Activated gamma-delta T cell treated with Interleukin-2 at 50 U/mL for 16 hours (primary cell): ENCODE results near the gene TXNDC8.
"Not testable (repeated sequence)": the region's sequence is repeated elsewhere in the genome, so short reads cannot be mapped to it uniquely, and the experiment has no call there.

Source experiments
- DNase-seq: peaks from one replicate; pipeline ENCODE4 v3.0.0-alpha.2; 2020

TXNDC8 gene

DNA sequence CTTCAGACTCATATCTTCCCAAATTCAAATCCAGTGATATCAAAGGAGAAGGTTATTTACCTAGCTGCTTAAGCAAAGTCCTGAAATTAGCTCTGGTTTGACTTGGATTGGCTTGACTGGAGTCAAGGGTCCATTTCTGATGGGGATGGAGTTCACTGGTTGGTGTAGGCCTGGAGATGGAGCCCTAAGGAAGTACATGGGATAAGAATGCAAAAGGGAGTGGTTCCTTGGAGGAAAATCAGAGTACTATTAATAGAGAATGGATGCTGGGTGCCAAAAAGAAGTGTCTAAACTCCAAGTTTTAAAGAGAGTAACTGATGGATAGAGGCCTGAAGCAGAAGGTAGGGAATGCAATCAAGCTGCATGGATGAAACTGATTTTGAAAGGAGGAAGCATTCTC lies 13.8 kb downstream of the TXNDC8 start:
- no peak for DNase-seq

DNA sequence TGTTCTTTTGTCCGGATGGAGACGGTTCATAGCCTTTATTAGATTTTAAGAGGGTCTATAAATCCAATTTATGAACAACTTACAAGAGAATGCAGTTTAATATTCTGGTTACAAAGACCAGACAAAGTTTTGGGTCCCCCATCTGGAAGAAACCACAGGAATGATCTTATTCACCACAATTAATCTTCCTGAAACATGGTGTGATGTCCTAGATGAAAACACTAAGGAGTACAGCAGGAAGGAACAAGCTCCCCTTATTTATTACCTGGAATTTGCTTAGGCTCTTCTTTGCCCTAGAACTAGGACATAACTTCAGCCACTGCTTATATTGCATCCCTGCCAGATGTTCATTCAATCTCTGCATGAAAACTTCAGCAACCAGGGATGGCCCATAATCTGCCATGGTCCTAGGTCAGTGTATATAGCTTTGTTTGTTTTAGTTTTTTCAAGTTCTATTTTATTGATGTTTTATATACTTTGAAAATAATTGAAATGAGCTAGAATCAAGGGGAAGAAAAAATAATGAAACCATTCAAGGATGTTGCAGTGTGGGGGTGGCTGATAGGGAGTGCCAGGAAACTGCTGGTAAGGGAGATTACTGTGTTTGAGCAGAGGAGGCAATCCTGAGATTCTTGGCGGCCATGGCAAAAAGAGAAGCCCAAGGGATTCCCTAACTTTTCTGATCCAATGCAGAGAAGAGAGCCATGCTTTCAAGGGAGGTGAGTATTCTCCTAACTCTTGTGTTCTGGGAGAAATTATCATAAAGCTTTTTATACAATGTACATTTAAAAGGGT lies 16.8 kb downstream of the TXNDC8 start:
- no peak for DNase-seq

DNA sequence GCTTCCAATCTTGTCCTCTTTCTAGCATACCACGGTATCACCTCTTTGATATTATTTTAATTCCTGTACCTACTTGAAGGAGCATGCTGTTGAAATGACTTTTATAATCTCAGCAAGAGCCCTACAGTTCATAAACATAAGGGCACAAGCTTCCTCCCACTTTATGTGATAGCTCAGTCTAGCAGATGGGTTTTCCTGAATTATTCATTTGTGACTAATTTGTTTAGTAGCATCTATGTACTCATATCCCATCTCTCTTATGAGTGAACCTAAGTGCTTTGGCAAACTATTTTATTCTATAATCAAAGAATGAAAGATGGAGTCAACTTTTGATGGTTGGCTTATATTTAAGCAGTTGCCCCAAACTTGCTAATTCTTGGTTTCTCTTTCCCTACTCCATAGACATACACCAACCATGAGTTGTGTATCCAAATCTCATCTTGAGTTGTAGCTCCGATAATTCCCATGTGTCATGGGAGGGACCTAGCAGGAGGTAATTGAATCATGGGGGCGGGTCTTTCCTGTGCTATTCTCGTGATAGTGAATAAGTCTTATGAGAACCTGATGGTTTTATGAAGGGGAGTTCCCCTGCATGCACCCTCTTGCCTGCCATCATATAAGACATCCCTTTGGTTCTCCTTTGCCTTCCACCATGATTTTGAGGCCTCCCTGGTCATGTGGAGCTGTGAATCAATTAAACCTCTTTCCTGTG lies 17.7 kb downstream of the TXNDC8 start:
- DNase-seq, result no peak

DNA sequence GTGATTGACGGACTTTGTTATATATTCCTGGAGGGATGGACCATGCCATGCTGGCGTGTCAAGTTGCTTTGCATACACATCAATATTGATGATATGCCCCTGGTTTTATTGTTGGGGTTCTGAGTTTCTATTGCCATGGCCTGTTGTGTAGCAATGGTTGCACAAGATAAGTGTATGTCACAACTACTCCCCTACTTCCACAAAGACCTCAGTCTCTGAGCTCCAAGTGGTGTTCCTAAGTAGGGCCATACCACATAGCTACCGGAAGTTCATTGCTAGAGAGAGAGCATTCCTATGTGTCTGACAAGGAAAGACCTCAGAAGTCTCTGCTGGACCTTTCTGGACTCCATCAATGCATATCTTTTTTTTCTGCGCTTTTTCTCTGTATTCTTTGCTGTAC lies 19.8 kb downstream of the TXNDC8 start:
- no peak for DNase-seq

DNA sequence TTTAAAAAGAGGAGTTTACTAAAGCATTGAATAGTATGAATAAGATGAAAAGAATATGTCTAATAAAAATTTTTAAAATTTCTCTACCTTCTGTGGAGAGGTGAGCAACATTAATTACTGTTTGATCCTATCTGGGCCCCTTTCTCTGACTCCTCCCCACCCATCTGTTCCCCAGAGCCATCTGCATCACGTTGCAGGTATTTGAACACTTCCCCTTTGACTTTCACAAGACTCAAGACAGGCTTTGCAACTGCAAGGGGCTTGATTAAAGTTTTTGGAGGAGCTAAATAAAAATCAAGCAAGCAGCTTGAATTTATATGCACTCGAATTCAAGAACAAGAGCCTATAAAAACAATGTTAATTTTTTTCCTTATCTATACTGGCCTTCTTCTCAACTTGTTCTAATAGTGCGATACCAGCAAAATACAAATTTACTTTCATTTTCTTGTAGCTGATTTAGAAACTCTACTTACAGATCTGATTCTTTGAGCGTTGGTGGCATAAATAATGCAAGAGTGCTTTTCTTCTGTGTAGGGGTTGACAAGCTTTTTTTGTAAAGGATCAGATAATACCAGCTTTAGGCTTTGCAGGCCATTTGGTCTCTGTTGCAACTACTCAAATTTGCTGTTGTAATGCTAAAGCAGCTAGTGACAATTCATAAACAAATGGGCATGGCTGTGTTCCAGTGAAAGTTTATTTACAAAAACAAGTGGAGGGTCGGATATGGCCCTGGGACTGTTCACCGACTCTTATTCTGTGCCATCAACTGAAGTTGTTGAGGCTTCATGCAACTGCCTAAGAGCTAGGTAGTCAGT lies 21.2 kb downstream of the TXNDC8 start:
- no peak for DNase-seq

DNA sequence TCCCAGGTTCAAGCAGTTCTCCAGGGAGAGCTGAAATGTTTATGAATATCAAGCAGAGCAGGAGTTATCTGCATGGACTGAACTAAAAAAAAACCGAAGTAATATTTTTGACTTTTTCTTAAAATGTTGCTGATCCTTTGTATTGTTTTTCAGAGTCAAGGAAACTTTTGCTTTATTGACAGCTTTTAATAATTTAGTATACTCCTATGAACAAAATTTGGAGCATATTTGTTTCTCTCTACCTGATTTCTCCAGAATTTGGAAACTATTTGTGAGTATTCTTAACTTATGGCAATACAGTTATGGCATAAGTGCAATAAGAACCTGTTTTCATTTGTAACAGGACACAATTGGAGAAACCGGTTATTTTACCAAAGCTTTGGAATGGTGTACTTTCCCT lies 25.7 kb downstream of the TXNDC8 start:
- not testable (repeated sequence) for DNase-seq

DNA sequence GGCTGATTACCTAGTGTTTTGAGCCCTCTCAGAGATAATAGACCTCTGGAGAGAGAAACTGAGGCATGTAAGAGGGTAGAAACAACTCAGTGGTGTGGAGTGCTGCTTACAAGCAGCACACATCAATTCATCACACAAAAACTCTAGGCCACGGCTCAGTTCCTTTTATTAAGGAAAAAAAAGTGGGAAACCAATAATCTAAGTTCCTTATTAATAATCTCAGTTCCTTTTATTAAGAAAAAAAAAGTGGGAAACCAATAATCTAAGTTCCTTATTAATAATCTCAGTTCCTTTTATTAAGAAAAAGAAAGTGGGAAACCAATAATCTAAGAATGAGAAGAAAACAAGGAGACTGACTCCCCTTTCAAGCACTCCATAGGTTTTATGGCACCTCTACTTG lies 28.0 kb downstream of the TXNDC8 start:
- no peak for DNase-seq

DNA sequence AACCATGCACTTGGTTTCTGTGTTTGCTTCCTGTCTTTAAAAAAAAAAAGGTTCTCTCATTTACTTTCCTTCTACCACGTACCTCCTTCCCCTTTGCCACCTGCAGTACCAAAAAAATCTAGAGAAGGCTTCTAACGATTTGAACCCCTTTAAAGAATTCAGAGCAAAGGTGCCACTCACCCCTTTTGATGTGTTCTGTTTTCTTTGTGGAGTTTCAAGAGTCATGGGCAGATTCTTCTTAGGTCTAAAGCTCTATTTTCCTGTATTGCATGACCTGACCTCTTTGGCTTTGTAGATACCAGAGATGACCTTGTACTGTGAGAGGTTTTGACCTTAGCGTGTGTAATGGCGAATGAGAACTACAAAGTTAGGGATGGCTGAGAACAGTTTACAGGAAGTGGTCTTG lies 29.0 kb downstream of the TXNDC8 start:
- no peak for DNase-seq

DNA sequence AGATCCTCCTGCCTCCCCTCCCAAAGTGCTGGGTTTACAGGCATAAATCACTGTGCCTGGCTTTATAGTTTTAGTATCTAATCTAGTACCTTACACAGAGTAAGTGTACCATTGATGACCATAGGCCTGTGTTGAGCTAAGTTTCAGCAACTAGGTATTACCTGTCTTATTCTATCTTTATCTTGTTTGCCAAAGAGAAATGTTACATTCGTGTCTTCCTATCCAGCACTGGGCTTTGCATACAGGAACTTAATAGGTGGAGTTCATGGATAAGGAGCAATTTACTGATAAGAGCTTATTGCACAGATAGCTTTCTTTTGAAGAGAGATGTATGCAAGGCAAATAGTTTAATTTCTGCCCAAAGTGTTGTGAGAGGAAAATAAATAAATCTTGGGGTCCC lies 30.5 kb downstream of the TXNDC8 start:
- DNase-seq, result no peak

DNA sequence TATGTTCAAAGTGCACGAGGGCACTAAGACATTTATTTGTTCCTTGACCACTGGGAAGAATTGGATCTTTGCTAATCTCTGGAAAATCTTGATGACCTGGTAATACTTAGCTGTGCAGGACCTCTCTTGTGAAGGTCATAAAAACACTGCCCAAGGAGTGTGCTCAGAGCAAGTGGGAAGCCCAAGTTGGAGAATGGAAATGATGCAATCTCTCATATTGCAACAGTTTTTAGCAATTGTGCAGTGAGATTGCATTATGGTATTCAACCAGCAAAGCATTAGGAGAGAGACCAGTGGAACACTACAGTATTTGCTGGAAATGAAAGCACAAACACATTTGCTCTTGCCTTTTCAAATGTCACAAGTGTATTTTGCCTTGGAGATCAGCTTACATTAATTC lies 34.5 kb downstream of the TXNDC8 start:
- no peak for DNase-seq

DNA sequence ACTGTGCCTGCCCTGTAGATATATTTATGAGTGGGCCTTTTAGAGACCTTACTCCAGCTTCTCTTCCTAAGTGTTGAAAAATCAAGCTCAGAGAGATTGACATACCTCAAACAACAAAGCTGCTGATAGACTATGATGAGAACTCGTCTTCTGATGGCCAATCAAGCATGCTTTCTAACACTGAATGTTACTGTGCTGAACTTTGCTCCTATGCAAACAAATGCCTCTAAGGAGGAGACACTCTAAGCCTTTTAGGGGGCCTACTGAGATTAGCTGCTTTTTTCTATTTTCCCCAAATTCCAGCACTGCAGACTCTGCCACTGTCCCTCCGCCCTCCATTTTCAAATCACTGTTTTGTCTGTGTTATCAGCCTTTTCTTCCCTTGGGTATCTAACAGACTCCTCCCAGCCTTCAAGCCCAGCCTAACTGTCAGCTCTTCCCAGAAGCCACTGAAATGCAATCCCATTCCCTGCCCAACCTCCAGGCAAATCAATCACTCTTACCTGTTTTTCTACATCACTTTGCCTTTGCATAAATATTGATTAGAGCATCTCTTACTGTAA lies 39.5 kb downstream of the TXNDC8 start:
- no peak for DNase-seq

DNA sequence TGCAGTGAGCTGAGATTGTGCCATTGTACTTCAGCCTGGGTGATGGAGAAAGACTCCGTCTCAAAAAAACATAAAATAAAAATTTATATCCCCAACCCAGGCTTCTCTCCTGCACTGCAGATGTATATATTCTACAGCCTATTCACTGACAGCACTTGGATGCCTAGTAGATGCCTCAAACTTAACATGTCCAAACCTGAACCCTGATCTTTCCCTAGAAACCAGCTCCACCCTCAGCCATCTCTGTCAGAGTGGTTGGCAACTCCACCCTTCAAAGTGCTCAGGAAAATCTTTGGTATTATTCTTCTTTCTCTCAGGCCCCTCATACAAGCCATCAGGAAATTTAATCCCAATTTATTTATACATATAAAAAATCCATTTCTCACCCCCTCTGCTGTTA lies 44.4 kb downstream of the TXNDC8 start:
- DNase-seq, result no peak

DNA sequence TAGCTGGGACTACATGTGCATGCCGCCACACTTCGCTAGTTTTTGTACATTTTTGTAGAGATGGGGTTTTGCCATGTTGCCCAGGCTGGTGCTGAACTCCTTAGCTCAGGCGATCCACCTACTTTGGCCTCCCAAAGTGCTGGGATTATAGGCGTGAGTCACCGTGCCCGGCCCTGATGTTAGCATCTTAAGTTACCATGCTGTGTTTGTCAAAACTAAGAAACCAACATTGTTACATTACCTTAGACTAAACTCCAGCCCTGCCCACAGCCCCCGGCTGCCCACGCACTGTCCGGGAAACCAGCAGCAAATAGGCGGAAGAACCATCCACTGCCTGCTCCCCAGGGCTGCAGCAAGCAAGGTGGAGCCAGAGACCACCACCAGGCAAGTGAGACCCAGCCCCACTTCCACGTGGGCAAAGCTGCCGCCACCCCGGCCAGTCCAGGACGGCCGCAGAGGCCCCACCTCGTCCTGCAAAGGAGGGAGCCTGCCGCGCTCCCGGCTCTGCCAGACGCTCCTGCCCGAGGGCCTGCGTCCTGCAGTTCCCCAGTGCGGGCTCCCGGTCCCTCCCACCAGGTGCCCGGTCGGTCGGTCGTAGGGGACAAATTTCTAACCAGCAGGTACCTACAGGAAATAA lies 45.6 kb downstream of the TXNDC8 start:
- no peak for DNase-seq

DNA sequence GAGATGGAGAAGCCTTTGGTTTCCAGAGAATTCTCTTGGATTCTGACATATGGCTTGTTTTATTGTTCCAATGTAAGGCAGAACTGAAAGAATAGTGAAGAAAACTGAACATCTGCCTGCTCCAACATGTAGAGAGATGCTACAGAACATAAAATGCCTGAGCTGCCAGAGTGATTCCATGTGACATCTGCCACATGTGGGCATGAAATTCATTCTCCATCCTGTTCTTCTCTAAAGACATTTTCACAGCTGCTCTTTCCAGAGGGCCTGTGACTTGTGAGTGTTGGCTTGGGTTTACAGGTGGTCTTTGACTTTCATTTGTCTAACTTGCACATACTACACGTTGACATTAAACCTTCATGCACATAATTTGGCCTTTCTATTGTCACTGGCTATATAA lies 47.7 kb downstream of the TXNDC8 start:
- DNase-seq, result no peak

DNA sequence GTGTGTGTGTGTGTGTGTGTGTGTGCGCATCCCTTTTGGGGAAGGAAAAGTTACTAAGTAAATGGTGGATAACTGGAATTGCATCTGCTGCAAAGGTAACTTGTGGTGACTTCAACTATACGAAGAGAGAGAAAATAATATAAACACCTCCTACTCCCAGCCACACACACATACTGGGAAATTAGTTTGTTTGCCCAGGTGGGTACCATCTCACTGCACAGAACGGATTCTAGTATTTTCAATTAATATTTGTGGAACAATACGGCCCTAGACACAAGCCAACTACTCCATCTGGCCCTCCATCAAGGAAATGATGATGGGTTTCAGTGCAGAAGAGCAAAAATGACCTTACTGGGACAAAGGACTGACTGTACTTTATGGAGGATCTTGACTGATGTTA lies 49.2 kb downstream of the TXNDC8 start:
- DNase-seq, result no peak

DNA sequence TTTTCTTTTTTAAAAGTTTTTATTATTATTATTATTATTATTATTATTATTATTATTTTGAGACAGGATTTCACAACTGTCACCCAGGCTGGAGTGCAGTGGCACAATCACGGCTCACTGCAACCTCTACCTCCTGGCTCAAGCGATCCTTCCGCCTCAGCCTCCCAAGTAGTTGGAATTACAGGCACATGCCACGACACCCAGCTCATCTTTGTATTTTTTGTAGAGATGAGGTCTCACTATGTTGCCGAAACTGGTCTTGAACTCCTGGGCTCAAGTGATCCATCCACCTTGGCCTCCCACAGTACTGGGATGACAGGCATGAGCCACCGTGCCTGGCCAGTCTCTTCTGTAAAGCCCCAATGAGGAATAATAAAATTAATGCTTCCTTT lies 50.4 kb downstream of the TXNDC8 start:
- no peak for DNase-seq

DNA sequence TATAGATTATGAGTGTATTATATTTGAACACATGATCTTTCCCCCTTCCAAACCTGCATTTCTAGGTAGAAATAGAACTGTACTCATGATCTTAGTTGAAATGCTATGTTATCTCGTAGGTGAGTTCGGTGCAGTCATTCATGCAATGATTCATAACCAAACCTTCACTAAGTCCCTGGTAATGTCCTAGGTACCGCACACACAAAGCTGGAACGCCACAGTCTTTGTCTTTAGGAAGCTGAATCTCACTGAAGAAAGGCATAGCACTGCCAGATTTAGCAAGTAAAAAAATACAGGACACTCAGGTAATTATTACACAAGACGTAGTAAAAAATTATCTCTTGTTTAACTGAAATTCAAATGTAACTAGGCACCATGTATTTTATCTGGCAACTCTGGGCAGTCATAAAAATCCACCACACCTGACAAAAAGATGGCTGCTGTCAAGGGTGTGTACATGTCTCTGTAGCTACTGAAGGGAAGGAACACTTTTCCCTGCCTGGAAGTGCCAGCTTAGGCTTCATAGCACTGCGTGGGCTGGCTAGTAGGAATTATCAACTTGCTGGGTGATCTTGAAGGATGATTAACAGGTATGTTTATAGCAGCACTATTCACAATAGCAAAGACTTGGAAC lies 53.3 kb downstream of the TXNDC8 start:
- no peak for DNase-seq

DNA sequence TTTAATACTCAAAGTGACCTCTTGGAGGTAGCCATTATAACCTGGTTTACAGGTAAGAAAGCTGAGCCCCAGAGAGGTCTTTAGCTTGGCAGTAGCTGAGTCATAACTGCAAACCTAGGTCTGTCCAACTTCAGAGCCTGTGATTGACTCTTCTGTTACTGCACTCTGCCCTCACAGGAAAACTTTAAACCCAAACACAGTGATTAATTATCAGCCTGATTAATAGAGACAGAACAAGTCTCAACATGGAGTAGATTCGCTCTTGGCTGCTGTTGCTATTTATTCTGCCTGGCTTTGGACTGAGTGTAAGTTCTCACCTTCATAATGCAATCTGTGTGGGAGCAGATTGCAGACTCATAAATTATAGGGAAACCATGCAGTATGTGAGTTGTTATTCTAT lies 53.9 kb downstream of the TXNDC8 start:
- DNase-seq, result no peak

DNA sequence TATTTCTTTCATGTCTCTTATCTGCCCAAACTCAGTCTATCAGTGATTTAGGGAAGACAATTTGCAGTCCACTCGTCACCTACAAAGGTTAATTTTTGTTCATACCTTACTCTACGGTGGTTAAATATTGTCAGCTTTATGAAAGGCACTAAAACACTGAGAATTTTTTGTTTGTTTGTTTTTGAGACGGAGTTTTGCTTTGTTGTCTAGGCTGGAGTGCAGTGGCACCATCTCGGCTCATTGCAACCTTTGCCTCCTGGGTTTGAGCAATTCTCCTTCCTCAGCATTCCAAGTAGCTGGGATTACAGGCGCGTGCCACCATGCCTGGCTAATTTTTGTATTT lies 55.0 kb downstream of the TXNDC8 start:
- DNase-seq, result no peak

DNA sequence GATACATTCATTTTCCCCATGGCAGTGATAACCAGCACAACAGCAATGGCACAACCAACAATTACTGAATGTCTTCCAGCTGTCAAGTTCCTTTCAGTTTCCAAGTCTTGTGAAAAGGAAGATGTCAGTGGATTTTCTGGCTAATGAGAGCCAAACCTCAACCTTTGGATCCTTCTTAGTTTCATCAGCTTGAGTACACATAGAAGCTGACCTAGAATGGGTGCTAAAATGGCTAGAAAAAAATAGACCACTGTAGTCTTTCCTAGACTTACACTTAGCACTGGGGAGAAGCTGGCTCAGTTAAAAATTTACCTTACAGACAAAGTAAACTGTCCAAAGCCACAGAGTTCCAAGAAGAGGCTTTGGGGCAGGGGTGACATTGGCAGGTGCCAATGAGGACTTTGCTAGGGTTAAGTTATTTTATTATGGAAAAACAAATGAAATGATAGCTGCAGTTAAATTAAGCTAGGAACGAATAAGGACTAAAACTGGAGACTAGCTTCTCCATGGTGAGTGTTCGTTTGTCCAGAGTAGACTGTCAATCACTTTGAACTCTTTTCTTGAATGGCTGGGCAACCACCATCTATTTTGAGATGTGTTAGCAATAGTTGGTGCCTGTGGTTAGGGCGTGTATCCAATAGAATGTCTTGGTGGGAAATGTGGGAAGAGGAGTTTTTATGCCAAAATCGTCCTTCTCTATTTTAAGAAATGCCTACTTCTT lies 55.5 kb downstream of the TXNDC8 start:
- DNase-seq, result no peak

DNA sequence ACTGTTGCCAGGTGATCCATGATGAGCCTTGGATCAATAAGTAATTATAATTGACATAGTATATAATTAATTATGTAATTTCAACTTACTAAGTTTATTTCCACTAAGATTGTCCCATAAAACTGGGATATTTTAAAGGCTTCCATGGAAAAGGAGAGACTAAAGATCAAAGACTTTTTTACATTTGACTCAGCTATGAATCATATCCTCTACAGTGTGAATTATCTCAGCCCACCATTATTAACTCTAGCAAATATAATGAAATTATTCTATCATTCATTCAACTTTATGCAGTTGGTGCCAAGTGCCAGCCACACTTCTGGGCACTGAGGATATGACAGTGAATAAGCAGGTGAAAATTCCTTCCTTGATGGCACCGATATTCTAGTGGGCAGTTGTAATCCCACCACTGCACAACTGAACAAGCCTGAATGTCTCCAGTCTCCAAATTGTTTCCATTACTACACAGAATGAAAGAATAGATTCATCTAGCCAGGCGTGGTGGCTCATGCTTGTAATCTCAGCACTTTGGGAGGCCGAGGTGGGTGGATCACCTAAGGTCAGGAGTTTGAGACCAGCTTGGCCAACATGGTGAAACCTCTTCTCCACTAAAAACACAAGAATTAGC lies 59.5 kb downstream of the TXNDC8 start:
- DNase-seq, result no peak
